Stromal cell of bone marrow (primary cell): Measurements from ENCODE around the gene GMIP.
"Not testable (repeated sequence)": the region's sequence is repeated elsewhere in the genome, so short reads cannot be mapped to it uniquely, and the experiment has no call there.

Experiments
- DNase-seq: peaks from one replicate; pipeline ENCODE4 v3.0.0-alpha.2; 2012; ENCODE audit warnings: low read depth

GMIP gene

DNA sequence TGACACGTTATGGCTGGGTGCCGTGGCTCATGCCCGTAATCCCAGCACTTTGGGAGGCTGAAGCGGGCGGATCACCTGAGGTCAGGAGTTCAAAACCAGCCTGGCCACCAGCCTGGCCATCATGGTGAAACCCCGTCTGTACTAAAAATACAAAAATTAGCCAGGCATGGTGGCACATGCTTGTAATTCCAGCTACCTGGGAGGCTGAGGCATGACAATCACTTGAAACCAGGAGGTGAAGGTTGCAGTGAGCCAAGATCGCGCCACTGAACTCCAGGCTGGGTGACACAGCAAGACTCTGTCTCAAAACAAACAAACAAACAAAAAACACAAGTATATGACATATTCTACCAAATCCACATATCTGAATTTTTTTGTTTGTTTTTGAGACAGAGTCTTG is 36.8 kb downstream of the GMIP start:
- DNase-seq: not testable (repeated sequence)

DNA sequence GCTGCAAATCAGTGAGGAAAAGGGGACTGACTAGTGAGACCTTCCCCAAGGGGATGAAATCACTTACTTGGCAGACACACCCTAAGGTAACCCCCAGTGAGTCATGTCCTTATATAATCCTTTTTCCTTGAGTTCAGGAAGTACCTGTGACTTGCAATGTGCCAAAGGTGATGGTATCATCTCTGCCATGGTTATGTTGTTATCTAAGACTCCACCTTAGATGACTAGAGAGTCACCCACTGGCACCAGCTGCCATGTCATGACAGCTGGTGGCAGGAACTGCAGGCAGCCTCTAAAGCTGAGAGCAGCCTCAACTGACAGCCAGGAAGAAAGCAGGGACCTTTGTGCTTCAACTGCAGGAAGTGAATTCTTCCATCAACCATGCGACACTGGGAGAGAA is 37.4 kb downstream of the GMIP start:
- no peak for DNase-seq

DNA sequence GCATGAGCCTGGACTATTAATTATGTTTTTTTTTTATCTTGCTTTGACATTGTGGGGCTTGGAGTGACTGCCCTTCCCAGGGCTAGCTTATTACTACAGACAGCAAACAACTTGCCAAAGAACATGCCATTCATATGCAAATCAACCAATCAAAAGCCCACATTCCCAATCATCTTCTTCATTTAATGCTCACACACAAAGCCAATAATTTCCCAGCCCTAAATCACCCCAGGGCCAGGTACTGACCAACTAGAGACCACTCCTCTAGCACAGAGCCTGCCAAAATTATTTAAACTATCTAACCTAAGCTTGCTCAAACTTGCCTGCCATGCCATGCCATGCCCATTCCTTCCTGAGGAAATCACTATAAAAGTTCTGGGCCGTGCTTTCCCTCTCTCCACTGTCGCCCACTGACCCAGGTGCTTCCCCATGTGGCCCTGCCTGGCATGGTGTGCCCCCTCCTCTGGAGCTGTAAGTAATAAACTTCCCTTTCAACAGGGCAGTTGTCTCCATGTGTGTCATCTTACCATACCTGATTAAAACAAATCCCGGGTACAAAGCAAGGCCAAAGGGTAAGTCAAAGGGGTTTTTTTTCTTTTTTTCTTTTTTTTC is 40.6 kb downstream of the GMIP start:
- DNase-seq: no peak

DNA sequence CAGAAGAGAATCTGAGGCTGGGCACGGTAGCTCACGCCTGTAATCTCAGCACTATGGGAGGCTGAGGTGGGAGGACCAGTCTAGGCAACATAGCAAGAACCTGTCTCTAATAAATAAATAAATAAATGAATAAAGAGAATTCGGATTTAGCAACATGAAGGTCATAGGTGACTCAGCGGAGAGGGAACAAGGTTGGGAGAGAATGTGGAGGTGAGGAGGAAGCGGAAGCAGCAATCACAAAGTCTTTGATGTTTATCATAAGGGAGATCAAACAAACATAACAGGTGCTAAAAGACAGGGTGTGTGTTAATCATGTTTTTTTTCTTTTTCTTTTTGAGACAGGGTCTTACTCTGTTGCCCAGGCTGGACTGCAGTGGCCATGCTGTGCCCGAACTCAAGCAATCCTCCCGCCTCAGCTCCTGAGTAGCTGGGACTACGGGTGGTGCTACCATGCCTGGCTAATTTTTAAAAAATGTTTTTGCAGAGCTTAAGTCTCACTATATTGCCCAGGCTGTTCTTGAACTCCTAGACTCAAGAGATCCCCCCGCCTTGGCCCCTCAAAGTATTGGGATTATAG is 41.2 kb downstream of the GMIP start:
- no peak for DNase-seq

DNA sequence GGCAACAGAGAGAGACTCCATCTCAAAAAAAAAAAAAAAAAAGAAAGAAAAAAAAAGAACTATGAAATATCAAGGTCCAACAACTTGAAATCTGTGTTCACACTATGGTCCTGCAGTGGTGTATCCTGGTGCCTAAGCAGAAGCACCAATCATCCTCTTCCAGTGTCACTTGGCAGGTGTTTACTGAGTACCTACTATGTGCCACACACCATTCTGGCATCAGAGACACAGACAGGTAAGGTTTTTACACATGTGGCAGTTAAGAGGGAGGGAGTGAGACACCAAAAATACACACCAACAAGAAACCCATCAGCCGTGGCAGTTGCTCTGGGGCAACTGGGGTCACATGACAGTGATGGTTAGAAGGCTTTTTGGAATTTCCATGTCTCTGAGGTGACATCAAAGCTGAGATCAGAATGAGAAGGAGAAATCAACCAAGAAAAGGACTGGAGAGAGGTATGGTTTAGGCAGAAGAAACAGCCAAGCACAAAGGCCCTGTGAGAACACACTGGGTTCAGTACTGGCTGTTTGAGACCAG is 42.6 kb downstream of the GMIP start:
- DNase-seq: no peak

DNA sequence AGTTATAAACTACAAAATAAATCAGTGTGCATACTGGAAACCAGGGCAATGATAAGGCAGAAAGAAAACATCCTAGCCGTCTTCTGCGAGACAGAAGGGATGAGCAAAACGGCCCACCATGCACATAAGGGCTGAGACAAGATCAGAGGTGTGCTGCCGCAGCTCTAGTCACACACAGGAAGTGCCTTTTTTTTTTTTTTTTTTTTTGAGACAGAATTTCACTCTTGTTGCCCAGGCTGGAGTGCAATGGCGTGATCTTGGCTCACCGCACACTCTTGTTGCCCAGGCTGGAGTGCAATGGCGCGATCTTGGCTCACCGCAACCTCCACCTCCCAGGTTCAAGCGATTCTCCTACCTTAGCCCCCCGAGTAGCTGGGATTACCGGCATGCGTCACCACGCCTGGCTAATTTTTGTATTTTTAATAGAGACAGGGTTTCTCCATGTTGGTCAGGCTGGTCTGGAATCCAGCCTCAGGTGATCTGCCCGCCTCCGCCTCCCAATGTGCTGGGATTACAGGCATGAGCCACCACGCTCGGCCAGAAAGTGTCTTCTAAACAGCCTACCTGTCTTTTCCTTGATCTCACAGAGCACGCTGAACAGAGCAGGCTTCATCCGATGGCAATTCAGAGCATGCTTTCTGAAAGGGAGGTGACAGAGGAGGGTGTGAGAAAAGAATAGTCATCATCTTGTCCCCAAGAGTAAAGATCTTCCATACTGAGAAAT is 44.6 kb downstream of the GMIP start:
- not testable (repeated sequence) for DNase-seq

DNA sequence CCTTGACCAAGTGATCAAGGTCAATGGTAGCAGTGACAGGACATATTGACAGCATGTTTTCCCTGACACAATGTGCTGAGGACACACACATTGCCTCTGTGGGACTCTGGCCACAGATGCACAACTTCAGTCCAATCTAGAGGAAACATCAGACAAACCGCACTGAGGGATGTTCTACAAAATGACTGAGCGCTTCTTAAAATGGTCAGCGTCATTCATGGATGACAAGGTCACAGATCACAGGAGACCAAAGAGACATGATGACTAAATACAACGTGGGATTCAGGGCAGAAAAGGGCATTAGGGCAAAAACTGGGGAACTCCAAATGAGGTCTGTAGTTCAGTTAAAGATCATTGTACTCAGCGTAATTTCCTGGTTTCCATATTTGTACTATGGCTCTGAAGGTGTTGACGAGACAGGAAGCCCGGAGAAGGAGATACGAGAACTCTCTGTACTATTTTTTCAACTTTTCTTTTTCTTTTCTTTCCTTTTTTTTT is 45.6 kb downstream of the GMIP start:
- no peak for DNase-seq

DNA sequence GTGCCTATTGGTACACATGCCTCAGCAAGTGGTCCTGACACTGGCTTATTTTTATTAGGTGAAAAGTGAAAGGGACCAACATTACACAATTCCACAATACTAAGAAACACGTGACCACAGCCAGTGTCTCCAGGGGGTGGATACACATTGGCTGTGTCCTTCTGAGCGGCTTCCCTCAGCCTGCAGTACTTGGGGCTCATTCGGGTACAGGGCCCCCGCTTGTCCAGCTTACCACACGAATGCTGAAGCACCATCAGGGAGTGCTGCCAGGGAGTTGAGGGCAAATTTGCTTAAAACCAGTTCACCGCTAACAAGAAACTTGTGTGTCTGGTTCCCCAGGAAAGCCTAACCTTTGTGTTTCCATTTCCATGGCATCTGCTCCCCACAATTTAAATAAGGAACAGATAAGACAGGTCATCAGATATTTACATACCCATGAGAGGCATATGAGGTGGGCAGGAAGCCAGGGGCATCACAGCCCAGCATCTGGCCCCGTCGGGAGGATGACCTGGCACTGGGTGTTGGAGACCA is 48.2 kb downstream of the GMIP start:
- peak; percentile 31 for DNase-seq

DNA sequence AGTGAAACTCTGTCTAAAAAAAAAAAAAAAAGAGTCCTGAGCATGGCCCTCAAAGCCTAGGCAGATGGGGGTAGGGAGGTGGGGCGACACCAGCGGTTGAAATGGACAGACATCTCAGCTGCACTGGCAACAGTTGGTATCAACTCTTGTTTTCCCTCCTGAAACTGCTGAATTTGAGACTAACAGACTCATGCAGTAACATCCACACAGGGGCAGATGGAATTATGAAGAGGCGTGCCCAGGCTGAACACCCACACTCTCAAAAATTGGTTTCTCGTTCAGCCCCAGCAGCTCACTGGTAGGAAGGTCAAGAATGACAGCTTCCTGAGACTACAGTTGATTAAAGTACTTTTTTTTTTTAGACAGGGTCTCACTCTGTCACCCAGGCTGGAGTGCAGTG is 49.1 kb downstream of the GMIP start:
- DNase-seq: no peak

DNA sequence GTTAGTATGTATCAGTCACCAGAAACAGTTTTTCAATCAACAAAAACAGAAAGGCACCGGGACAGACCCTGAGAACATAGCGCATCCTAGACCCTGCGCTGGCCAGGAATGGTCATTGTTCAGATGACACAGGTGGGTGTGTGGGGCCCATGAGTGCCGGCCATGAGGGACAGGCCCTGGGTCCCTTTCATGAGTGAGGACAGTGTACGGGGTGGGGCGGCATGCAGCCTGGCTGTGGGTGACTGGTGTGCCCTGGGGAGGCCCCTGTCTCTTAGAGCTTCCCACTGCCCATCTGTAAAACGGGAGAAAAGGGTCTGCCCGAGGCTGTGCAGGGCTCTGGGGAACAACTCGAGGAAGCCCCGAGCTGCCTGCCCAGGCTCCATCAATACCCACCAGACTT is 50.8 kb downstream of the GMIP start:
- DNase-seq: no peak

DNA sequence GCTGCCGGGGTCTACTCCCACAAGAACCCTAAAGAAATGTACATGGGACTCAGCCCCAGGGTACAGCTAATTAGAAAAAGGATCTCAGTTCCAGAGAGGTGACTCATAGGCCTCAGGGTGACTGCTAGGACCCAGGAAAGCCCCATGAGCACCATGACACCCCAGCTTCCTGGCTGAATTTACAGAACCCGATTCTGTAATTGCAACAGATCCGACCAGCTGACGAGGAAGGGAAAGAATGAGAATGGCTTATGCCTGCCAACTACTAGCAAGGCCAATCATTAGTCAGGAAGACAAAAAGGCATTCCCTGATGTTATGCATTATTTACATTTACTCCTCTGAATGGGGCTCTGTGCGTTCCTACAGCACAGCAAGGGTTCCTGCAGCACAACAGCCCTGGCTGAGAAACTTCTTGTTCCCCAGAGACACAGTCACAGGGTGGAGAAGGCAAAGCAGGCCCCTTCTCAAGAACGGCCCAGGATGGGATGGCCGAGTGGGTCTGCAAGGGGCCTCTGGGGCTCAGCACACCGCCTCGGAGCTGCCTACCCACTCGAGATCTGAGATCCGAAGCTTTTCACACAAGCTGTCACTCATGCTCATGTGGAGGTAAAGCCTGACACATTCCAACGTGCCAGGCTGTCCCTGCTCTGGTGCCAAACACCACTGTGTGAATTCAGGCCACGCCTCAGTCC is 52.2 kb downstream of the GMIP start:
- DNase-seq: peak; percentile 95

DNA sequence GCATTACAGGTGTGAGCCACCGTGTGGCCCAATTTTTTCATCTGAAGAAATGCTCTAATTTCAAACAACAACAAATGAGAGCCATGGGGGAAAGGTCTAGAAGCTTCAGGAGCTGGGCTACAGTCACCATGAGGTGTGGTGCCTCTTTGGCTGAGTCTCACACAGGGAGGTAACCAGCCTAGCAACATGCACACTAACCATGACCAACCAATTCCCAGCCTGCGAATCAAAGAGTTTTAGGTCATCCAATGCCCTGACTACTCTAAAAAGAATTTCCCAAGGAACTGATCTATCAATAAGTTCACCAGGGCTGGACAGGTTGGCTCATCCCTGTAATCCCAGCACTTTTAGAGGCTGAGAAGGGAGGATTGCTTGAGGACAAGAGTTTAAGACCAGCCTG is 54.9 kb downstream of the GMIP start:
- DNase-seq: no peak

DNA sequence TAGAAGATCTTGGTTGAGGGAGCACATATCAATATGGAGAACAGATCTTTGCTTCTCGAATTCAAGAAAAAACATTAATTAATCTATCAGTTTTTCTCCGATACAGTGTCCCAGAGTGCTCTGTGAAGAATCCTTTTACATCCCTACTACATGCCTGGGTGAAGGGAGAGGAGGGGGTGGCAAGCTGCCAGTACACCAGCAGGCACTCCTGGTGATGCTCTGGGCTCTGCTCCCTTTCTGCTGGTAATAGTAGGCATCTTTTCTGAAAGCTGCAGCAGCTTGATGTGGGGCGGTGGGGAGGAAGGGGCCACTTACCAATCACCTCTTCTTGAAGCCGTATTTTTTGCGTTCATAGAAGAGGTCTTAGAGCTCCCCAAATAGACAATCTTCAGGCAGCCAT is 55.7 kb downstream of the GMIP start:
- no peak for DNase-seq

DNA sequence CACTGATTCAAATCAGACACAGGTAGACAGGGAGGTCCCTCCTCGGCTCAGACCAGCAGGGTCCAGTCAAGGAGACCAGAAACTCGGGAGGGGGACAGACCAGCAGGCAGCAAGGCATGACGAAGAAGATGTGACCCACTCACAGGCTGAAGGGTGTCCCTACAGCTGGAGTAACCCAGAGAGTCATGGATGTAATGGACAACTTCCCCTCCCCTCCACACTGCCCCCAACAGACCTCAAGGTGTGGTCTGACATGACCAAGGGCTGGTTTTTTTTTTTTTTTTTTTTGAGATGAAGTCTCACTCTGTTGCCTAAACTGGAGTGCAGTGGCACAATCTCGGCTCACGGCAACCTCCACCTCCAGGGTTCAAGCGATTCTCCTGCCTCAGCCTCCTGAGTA is 59.1 kb downstream of the GMIP start:
- DNase-seq: no peak

DNA sequence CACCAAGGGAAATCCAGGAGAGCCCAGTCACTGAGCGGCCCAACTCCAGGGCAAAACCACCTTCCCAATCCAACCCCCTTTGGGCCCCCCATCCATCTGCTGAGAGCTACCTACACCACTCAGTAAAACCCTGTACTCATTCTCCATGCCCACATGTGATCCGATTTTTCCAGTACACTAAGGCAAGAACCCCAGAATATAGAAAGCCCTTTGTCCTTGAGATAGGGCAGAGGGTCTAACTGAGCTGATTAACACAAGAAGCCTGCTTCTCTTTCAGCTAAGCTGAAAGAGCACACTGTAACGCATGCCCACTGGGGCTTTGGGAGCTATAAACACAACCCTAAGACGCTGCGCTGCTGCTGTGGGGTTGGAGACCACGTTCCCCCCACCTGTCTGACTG is 61.0 kb downstream of the GMIP start:
- no peak for DNase-seq

DNA sequence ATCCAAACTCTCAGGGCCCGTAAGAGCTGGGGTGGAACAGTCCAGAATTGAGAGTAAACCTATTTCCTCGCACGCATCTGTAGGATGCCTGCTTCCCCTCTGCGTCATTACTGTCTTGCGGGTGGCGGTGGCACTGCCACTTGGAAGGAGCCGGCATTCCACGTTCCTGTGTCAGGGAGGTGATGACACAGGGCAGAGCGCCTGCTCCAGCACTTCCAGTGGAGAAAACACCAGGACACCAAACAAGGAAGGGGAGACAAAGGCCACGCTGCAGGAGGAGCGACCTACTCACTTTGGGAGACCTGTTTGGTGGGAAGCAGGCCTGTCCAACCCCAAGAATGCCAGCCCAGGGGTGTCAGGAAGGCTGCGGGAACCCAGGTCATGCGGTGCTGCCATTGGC is 62.1 kb downstream of the GMIP start:
- DNase-seq: no peak

DNA sequence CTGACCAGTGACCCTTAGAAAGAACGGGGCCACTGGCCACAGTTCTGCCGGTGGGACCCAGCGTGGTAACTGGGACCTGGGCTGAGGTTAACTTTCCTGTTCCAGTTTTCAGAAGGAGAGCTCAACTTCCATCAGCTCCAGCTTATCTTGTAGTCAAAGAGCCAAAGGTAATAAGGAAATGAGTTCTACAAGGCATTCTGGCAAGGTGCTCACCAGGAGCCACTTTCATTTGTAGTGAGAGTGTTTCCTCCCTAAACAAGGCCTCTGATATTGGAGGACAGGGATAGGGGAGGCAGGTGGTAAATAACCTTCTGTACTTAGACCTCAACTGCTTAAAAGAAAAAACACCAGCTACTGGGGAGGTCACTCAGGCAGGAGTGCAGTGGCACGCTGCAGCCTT is 63.0 kb downstream of the GMIP start:
- DNase-seq: no peak

DNA sequence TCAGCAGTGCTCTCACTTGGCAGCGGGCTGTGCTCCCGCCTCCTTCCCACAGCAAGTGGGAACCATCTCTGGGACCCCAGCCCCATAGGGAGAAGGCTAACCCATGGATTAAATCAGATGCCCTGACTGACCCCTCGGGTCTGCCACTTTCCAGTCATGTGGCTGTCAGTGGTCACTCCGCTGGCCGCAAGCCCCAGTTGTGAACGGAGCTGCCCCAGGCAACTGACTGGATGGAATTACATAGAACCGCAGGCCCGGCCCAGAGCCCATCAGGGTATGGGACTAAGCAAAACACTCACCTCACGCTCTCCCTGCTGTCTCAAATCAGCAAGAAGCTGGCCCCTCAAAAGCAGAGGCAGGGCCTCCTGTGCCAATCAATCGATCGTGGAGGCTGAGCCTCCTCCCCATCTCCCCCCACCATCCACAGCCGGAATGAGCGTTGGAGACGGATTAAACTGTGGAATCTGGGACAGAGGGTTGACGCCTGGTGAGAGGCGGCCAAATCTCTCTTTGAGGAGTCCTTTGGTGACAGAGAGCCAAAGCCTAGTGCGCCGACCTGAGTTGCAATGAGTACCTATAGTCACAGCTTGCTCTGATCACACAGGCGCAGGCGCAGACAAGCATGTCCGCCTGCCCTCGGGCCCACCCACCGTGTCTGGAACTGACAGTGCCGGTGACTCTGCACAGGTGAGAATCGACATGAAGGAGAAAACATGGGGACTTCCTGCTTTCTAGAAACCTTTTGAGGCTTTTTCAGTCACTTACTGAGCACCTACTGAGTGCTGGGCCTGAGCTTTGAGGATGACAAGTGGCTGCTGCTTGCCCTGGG is 63.7 kb downstream of the GMIP start:
- no peak for DNase-seq
